Posterior vena cava (tissue), 2 donors: Measurements from ENCODE around the gene LRIT2. TPM values are rescaled to one million over a fixed set of nuclear protein-coding genes. Genes with fewer than 3 reads are reported as not detected.

Experiments used
- DNase-seq: peaks from one replicate; pipeline ENCODE4 v3.0.0-alpha.2; 2020; ENCODE audit warnings: low spot score
- intact Hi-C, 2 donors: fragments of 100-400 bp; cut with DNase I; formaldehyde crosslinking; loops; one replicate each; pipeline versions ENCODE4 v1.14.1 to v1.14.2; 2022 to 2023
- total RNA-seq, 2 donors: library from RNA; stranded (reverse); fragmentation: NEBNext Ultra II Directional; extraction: Animal tissue kit (Norgen Biotek cat#: 25700); gene quantifications; one replicate each; pipeline ENCODE4 v1.2.1, GENCODE V29; 2021
- donor health status: DM: yes; HTN: yes; CAD: no.
- donor health status: DM: yes; HTN: yes; CAD: no.

LRIT2 gene
- total RNA-seq, 2 donors from 2014 or later, result not detected

GRCh38 chr10:84247496-84247895 lies 22.2 kb upstream of the LRIT2 start:
- DNase-seq, result no peak

GRCh38 chr10:84244651-84245270 lies 19.4 kb upstream of the LRIT2 start, which contains the start of gene RGR:
TSS of gene RGR (plus strand) at chr10:84245053. CDS start at chr10:84245091, 38 bp downstream.
- intact Hi-C loops, result no loop called here
- DNase-seq, result no peak

More at GRCh38 chr10:84247496-84247895, 22.2 kb upstream of the LRIT2 start:
- intact Hi-C loops, result no loop called here

- intact Hi-C loops, result no loop called here
- DNase-seq, result no peak
Observed at GRCh38 chr10:84243759-84244158, 18.4 kb upstream of the LRIT2 start.

- intact Hi-C loops, result loop anchor here in 1 of 2 donors (2.0 kb wide), 1 partner anchor 74 kb away; no protein-coding TSS in a partner anchor
- no peak for DNase-seq
Observed at GRCh38 chr10:84241185-84241790, 15.9 kb upstream of the LRIT2 start, which contains the start of gene LRIT1. TSS of gene LRIT1 (minus strand) at chr10:84241546. CDS start at chr10:84241439, 107 bp downstream.

GRCh38 chr10:84238909-84239308 lies 13.6 kb upstream of the LRIT2 start:
- intact Hi-C loops, result loop anchor here in 1 of 2 donors (5.0 kb wide), 1 partner anchor 1788 kb away; no protein-coding TSS in a partner anchor
- no peak for DNase-seq

GRCh38 chr10:84237199-84238051 lies 12.1 kb upstream of the LRIT2 start:
- intact Hi-C loops, result loop anchor here in 1 of 2 donors (5.0 kb wide), 1 partner anchor 1790 kb away; no protein-coding TSS in a partner anchor
- no peak for DNase-seq

- DNase-seq, result no peak
- intact Hi-C loops, result loop anchor here in 1 of 2 donors (5.0 kb wide), 1 partner anchor 1790 kb away; no protein-coding TSS in a partner anchor
Observed at GRCh38 chr10:84236807-84237198, 11.5 kb upstream of the LRIT2 start.

GRCh38 chr10:84235096-84235495 lies 9.8 kb upstream of the LRIT2 start:
- no peak for DNase-seq
- intact Hi-C loops, result loop anchor here in 1 of 2 donors (5.0 kb wide), 1 partner anchor 1792 kb away; no protein-coding TSS in a partner anchor

GRCh38 chr10:84234479-84234878 lies 9.1 kb upstream of the LRIT2 start:
- DNase-seq, result no peak
- intact Hi-C loops, result no loop called here

GRCh38 chr10:84233940-84234339 lies 8.6 kb upstream of the LRIT2 start:
- DNase-seq, result no peak
- intact Hi-C loops, result no loop called here

GRCh38 chr10:84232376-84232775 lies 7.0 kb upstream of the LRIT2 start:
- no peak for DNase-seq
- intact Hi-C loops, result no loop called here

GRCh38 chr10:84230359-84230758 lies 5.0 kb upstream of the LRIT2 start:
- intact Hi-C loops, result no loop called here
- no peak for DNase-seq

- DNase-seq, result no peak
- intact Hi-C loops, result no loop called here
Observed at GRCh38 chr10:84227810-84228209, 2.5 kb upstream of the LRIT2 start.

- intact Hi-C loops, result no loop called here
- DNase-seq, result no peak
Observed at GRCh38 chr10:84226616-84227015, 1.3 kb upstream of the LRIT2 start.

- no peak for DNase-seq
- intact Hi-C loops, result no loop called here
Observed at GRCh38 chr10:84224411-84225028, 824 bp downstream of the LRIT2 start.

GRCh38 chr10:84221916-84222315 lies 3.4 kb downstream of the LRIT2 start:
- intact Hi-C loops, result no loop called here
- DNase-seq, result no peak

- DNase-seq, result no peak
- intact Hi-C loops, result no loop called here
Observed at GRCh38 chr10:84217746-84218145, 7.6 kb downstream of the LRIT2 start.

GRCh38 chr10:84216834-84217233 lies 8.5 kb downstream of the LRIT2 start:
- intact Hi-C loops, result no loop called here
- no peak for DNase-seq

GRCh38 chr10:84214612-84215235 lies 10.6 kb downstream of the LRIT2 start:
- peak; percentile 56 for DNase-seq

More at GRCh38 chr10:84214612-84215235, 10.6 kb downstream of the LRIT2 start:
- intact Hi-C loops, result no loop called here
